Measurements from ENCODE around the gene DDX4.

- no peak for TF ChIP-seq CTCF (IDR thresholded peaks at IDR 0.05)
- no peak for TF ChIP-seq ZFX (IDR thresholded peaks at IDR 0.05; ENCODE audit: borderline replicate concordance)
Measured at GRCh38 chr5:55724281-55724680, 13.6 kb upstream of the DDX4 start.

All from 22Rv1 (cell line).